Esophagus mucosa (tissue), 1 donor: ENCODE measurements around the gene CLCN4. TPM values are rescaled to one million over a fixed set of nuclear protein-coding genes. Genes with fewer than 3 reads are reported as not detected.

Experiments
- ATAC-seq: fragments of 200-7000 bp; cut with Tn5 transposase; one replicate; pipeline ENCODE4 v1.9.1; 2020
- total RNA-seq: library from RNA; stranded (reverse); gene quantifications from one replicate; pipeline ENCODE4 v1.2.4, GENCODE V29; 2023
- donor health status: DM: yes; HTN: yes; CAD: no.

Gene CLCN4
- 0.84 TPM for total RNA-seq

- peak; percentile 55 for ATAC-seq
Observed at GRCh38 chrX:10156199-10157031, at the start of gene CLCN4. CLCN4 (plus strand) TSS chrX:10156975; CDS start chrX:10185033, 28,058 bp downstream.

- no peak for ATAC-seq
Observed at GRCh38 chrX:10107483-10107882, 49.3 kb upstream of the CLCN4 start.

GRCh38 chrX:10108288-10108687 lies 48.5 kb upstream of the CLCN4 start:
- peak; percentile 77 for ATAC-seq

GRCh38 chrX:10109695-10110094 lies 47.1 kb upstream of the CLCN4 start:
- no peak for ATAC-seq

- no peak for ATAC-seq
Observed at GRCh38 chrX:10110316-10110935, 46.3 kb upstream of the CLCN4 start.

DNA sequence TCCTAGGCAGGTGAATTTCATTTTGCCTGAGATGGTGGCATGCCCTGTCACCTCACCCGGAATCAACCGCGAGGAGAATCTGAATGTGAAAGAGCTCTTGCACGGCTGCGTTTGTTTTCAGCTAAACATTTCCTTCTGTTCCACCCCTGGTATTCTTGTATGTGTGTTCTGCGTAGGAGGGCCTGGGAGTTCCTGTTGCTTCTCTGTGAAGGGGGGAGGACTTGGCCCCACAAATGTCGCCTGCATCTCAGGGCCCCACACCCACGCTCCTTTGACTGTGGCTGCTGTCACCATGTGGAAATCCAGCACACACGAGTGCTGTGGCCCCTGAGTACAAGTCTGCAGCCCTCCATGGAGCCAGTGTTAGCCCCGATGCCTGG lies 45.8 kb upstream of the CLCN4 start:
- no peak for ATAC-seq

DNA sequence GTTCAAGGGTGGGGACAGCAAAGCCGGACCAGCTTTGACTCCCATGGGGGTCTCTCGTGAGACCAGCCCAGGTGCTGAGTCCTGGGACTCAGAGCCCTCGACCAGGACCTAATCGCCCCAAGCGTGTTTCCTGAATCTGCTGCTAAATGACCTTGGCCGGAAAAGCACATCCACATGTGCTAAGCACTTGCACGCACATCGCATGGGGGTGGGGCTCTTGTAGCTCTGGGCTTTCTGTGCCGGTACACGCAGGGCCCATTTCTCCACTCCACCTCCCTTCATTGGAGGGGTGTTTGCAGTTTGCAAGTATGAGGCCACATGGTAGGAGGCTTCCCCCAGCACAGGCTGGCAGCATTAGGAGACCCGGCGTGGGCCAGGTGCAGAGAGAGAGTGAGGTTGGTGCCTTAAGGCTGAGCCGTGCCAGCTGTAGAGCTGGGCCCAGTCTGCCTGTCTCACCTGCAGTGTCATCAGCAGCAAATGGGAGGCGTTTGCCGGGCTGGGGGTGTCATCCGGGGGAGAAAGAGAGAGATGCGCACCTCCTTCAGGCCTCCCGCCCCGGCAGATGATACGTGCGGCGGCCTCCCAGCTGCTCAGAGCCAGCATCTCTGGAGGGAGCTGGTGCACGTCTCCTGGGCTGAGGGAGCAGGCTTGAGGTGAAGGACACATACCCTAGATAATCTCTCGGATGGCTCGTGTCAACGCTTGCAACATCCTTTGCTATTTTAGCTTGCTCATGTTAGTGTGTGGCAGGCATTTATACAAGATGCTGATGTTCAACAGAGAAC lies 45.2 kb upstream of the CLCN4 start:
- ATAC-seq, result peak; percentile 45

DNA sequence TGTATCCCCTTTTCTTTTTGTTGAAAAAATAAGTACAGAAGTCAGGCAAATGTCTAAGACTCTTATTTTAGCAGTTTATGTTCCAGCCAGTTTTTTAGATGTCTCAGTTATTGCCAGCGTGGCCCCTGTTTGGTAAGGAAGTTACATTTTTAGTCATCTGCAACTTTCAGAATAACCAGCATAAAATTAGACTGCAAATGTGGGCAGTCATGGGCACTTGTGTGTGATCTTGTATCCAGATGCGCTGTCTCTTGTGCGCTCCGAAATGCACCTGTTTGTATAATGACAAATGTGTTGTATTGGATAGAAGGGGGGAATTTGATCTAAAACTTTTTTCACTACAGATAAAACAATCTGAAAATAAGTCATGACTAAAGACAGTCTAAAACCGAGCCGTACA lies 44.3 kb upstream of the CLCN4 start:
- no peak for ATAC-seq

- no peak for ATAC-seq
Observed at GRCh38 chrX:10115082-10115481, 41.7 kb upstream of the CLCN4 start.

- no peak for ATAC-seq
Observed at GRCh38 chrX:10117301-10117700, 39.5 kb upstream of the CLCN4 start.

- ATAC-seq, result no peak
Observed at GRCh38 chrX:10117864-10118377, 38.9 kb upstream of the CLCN4 start.

DNA sequence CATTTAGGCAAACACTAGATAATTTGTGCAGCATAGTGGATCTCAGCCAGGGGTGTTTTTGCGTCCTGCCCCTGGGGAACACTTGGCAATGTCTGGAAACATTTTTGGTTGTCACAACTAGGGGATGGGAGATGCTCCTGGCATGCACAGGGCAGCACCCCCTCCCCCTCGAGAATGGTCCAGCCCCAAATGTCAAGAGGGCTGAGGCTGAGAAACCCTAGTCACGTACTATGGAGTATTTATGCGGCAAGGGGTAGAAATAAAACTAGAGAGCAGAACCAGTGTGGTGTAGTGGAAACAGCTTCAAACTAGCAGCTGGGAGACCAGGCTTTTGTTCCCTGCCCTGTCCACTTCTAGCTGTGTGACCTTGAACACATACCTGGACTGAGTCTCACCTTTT lies 38.2 kb upstream of the CLCN4 start:
- no peak for ATAC-seq

DNA sequence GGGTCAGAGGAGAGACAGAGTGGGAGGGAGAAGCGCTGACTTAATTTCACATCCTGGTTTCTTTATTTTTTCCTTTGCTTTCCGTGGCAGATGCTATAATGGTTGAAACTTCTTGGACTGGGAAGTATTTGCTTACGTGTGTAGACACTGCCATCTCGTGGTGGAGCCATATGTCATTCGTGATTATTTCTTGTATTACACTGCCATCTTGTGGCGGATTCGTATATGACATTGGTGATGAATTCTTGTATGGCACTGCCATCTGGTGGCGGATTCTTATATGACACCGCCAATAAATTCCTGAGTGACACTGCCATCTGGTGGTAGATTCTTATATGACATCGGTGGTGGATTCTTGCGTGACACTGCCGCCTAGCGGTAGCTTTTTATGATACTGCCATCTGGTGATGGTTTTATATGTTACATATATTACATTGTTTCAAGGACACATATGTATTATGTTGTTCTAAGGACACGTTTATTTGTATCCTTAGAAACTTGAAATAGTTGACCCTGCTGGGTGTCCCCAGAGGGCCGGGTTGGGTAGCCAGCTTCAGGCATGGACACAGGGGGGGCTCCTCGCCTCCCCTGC lies 37.3 kb upstream of the CLCN4 start:
- peak; percentile 95 for ATAC-seq

DNA sequence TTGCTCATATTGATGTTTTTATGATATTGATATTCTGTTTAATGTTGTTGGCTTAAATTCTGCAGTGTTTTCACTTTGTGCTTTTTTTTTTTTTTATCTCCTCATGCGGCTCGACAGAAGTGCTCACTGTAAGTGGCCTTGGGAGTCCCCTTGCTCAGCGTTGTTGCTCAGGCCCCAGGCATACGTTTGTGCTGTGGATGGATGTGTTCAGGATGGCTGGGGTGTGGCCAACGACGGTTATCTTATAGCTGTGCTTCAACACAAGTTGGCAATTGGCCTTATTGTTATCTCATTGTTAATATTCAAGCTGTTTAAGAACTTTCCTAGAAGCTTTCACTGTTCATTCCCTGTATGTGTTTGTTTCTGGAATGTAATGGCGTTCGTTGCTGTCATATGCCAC lies 36.4 kb upstream of the CLCN4 start:
- ATAC-seq, result no peak

DNA sequence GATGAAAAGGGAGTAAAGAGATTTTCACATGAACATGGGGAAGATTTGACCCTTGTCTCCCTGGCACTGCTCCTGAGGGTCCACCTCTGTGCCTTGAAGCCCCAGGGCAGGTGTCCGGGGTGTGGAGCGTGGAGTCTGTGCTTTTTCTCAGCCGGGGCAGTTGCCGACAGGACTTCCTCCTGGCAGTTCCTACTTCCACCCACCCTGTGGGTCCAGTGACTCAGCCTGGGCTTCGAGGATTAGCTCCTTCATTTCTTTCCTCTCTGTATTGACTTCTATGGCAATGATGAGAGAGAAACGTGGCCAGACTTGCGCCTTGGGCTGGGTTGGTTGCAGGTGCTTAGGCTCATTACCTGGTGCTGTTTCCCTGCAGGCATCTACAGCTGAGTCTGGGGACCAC lies 35.9 kb upstream of the CLCN4 start:
- ATAC-seq, result peak; percentile 47

DNA sequence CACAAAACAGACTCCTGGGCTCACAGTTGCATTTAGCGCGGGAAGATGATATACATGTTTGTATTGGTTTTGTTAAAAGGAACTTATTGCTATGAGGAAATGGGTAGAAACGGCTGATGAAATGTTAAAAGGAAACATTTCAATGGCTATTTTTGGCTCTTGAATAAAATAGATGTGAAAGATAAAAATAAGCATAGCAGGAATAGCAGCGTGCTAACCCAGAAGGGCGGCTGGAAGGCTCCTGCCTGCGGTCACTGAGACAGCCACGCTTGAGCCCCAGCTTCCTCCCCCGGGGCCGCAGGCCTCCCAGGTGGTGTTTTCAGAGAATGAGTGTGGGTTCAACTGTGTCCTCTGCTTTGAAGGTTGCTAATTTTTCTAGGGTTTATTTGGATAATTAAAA lies 35.0 kb upstream of the CLCN4 start:
- ATAC-seq, result no peak

DNA sequence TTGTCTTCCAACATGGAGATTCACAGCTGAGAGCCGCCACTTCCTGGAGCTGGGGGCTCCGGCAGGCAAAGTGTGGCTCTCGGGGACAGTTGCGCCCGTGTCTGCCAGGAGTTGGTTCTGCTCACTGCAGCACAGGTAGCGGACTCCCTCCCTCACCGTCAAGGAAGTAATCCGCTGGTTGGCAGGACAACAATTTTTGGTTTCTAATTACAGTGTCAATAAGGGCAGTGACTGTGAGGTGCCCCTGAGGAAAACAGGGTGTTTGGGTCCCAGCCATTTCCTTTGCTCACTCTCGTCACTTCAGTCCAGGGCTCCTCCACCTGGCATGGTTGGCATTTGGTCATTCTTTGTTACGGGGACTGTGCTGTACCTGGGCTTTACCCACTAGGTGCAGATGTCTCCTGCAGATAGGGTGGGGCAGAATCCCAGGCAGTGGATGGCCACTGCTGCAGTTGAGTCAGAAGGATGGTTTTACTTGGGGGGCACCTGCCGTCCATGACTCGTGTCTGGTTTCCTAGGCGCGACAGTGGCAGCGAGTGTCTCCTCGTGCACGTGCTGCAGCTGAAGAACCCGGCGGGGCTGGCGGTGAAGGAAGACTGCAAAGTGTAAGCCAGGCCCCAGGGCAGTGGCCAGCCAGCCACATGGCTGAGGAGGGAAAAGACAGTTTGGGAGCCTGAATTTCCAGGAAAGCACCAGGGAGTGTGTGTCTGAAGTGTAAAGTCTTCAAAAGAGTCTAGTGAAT lies 32.1 kb upstream of the CLCN4 start:
- no peak for ATAC-seq

DNA sequence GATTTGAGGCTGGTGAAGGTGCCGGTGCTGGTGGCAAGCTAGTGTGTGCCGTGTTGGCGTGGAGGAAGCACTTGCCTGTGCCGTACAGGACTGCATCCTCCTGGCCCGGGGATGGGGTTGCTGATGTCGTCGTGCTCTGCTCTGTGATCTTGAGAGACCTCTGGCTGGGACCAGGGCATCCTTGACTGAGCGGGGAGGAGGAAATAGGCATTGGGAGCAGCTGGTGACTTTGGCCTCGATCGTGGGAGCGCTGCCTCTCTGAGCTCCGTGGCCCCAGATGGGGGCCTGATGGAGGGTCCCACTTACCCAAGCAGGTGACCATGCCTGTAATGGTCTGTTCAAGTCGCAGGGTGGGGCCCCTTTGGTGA lies 31.5 kb upstream of the CLCN4 start:
- no peak for ATAC-seq

DNA sequence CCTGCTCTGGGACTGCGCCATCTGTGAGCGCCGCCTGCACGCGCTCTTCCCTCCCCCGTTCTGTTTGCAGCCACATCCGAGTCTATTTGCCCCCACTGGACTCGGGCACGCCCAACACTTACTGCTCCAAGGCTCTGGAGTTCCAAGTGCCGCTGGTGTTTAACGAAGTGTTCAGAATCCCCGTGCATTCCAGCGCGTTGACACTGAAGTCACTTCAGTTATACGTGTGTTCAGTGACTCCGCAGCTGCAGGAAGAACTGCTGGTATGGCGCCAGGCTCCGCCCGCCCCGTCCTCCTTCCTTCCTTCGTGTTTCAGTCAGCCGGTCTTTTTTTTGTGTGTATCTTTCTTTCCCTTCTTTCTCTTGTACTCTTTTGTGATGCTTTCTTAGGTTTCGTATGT lies 30.7 kb upstream of the CLCN4 start:
- ATAC-seq, result no peak

GRCh38 chrX:10126834-10127233 lies 29.9 kb upstream of the CLCN4 start:
- ATAC-seq, result no peak

- ATAC-seq, result no peak
Observed at GRCh38 chrX:10128386-10128785, 28.4 kb upstream of the CLCN4 start.

- no peak for ATAC-seq
Observed at GRCh38 chrX:10129229-10129628, 27.5 kb upstream of the CLCN4 start.
